ENCODE measurements around the gene LAMC3.

- no peak for TF ChIP-seq CTCF (IDR thresholded peaks at IDR 0.05; ENCODE audit: poor library complexity)
- no peak for TF ChIP-seq EZH2 (IDR thresholded peaks at IDR 0.05; ENCODE audit: borderline replicate concordance)
- no peak for TF ChIP-seq EZH2phosphoT487 (IDR thresholded peaks at IDR 0.05; ENCODE audit: low read depth, severe bottlenecking, unreplicated experiment)
Observed at GRCh38 chr9:131019388-131020239, 10.6 kb downstream of the LAMC3 start.
